Activated CD4-positive, alpha-beta T cell treated with anti-CD3 and anti-CD28 coated beads for 36 hours (primary cell): ENCODE data around the gene USP17L5. TPM values are rescaled to one million over a fixed set of nuclear protein-coding genes. Genes with fewer than 3 reads are reported as not detected.
"Not testable (repeated sequence)": the region's sequence is repeated elsewhere in the genome, so short reads cannot be mapped to it uniquely, and the experiment has no call there.

Experiments used
- ATAC-seq: fragments of 200-7000 bp; cut with Tn5 transposase; one replicate; pipeline ENCODE4 v1.10.0; 2021; ENCODE audit warnings: mild to moderate bottlenecking, moderate library complexity
- CTCF ChIA-PET: fragments of 350-600 bp; sonication (Branson Sonifier 250); formaldehyde crosslinking; loops from one replicate; lab custom pipeline; 2021; ENCODE audit warnings: antibody characterized with exemption; lab: Charles Lee
- POLR2A ChIA-PET: fragments of 350-600 bp; sonication (Branson Sonifier 250); formaldehyde crosslinking; loops from one replicate; lab custom pipeline; 2021; ENCODE audit warnings: antibody characterized with exemption, inconsistent platforms; lab: Charles Lee
- DNase-seq: peaks from one replicate; pipeline ENCODE4 v3.0.0-alpha.2; 2020
- H3K27ac Mint-ChIP-seq: one replicate; pipeline ENCODE4 v1.8.0; 2021; ENCODE audit warnings: mixed read lengths
- H3K27me3 Mint-ChIP-seq: one replicate; pipeline ENCODE4 v1.8.0; 2021; ENCODE audit warnings: mixed read lengths
- H3K36me3 Mint-ChIP-seq: one replicate; pipeline ENCODE4 v1.8.0; 2021; ENCODE audit warnings: low read depth, mixed read lengths
- H3K4me1 Mint-ChIP-seq: one replicate; pipeline ENCODE4 v1.8.0; 2021; ENCODE audit warnings: mixed read lengths
- H3K4me3 Mint-ChIP-seq: one replicate; pipeline ENCODE4 v1.8.0; 2021; ENCODE audit warnings: mild to moderate bottlenecking, moderate library complexity, mixed read lengths
- H3K9me3 Mint-ChIP-seq: one replicate; pipeline ENCODE4 v1.8.0; 2021; ENCODE audit warnings: low read depth, mixed read lengths
- intact Hi-C, 2 experiments: fragments of 100-400 bp; cut with DNase I in 1 of 2; cut with micrococcal nuclease in 1 of 2; formaldehyde crosslinking; loops; one replicate each; pipeline versions ENCODE4 v1.14.2 to v1.15.1; 2022 to 2024; cut with DNase I, micrococcal nuclease
- total RNA-seq, 2 experiments: library from RNA; stranded (reverse); gene quantifications; one replicate each; pipeline ENCODE4 v1.2.3, GENCODE V29; 2021

The USP17L5 gene
- total RNA-seq, result not detected

GRCh38 chr4:9339103-9339502, at the start of gene USP17L5:
USP17L5 (plus strand) TSS chr4:9339403; CDS start chr4:9339403, 0 bp downstream.
- H3K27me3 Mint-ChIP-seq, H3K36me3 Mint-ChIP-seq, H3K9me3 Mint-ChIP-seq, H3K4me1 Mint-ChIP-seq, H3K27ac Mint-ChIP-seq, ATAC-seq, POLR2A ChIA-PET, H3K4me3 Mint-ChIP-seq, CTCF ChIA-PET, intact Hi-C loops, DNase-seq: not testable (repeated sequence)

GRCh38 chr4:9324191-9324590, 15.0 kb upstream of the USP17L5 start:
- H3K9me3 Mint-ChIP-seq, POLR2A ChIA-PET, H3K36me3 Mint-ChIP-seq, CTCF ChIA-PET, ATAC-seq, intact Hi-C loops, H3K4me3 Mint-ChIP-seq, DNase-seq, H3K27ac Mint-ChIP-seq, H3K27me3 Mint-ChIP-seq, H3K4me1 Mint-ChIP-seq: not testable (repeated sequence)

- CTCF ChIA-PET, intact Hi-C loops, POLR2A ChIA-PET: not testable (repeated sequence)
These were observed 14.3 kb upstream of the USP17L5 start, which contains the start of gene USP17L24 for GRCh38 chr4:9324865-9325264. USP17L24 (plus strand) TSS chr4:9325165; CDS start chr4:9325165, 0 bp downstream.

DNA sequence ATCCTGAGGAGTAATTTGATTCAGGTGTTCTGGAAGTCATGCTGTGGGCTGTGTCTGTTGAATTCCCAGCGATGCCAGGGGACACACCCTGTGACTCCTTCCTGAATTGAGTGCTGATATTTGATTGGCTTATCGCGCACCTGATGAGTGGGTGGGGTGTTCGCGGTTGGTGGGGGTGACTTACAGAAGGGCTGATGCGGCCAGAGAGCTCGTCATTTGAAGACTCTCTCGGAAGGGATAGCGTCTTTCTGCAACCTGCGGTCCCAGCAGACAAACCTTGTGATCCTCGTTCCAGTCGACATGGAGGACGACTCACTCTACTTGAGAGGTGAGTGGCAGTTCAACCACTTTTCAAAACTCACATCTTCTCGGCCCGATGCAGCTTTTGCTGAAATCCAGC, 9.6 kb upstream of the USP17L5 start, which contains the start of gene USP17L25:
USP17L25 (plus strand) TSS at position 301 of the 400 bp plus-strand sequence; CDS start at position 301, 0 bp downstream.
- POLR2A ChIA-PET, intact Hi-C loops, CTCF ChIA-PET, DNase-seq, ATAC-seq, H3K36me3 Mint-ChIP-seq, H3K9me3 Mint-ChIP-seq, H3K4me1 Mint-ChIP-seq, H3K4me3 Mint-ChIP-seq, H3K27ac Mint-ChIP-seq, H3K27me3 Mint-ChIP-seq: not testable (repeated sequence)

More at GRCh38 chr4:9324865-9325264, 14.3 kb upstream of the USP17L5 start, which contains the start of gene USP17L24:
- not testable (repeated sequence) for DNase-seq, H3K27ac Mint-ChIP-seq, H3K27me3 Mint-ChIP-seq, ATAC-seq, H3K36me3 Mint-ChIP-seq, H3K4me1 Mint-ChIP-seq, H3K4me3 Mint-ChIP-seq, H3K9me3 Mint-ChIP-seq

GRCh38 chr4:9334358-9334757, 4.8 kb upstream of the USP17L5 start, which contains the start of gene USP17L26:
USP17L26 (plus strand) TSS chr4:9334658; CDS start chr4:9334658, 0 bp downstream.
- CTCF ChIA-PET, H3K27ac Mint-ChIP-seq, POLR2A ChIA-PET, ATAC-seq, H3K9me3 Mint-ChIP-seq, DNase-seq, H3K27me3 Mint-ChIP-seq, H3K36me3 Mint-ChIP-seq, H3K4me3 Mint-ChIP-seq, H3K4me1 Mint-ChIP-seq, intact Hi-C loops: not testable (repeated sequence)

DNA sequence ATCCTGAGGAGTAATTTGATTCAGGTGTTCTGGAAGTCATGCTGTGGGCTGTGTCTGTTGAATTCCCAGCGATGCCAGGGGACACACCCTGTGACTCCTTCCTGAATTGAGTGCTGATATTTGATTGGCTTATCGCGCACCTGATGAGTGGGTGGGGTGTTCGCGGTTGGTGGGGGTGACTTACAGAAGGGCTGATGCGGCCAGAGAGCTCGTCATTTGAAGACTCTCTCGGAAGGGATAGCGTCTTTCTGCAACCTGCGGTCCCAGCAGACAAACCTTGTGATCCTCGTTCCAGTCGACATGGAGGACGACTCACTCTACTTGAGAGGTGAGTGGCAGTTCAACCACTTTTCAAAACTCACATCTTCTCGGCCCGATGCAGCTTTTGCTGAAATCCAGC, 4.6 kb downstream of the USP17L5 start, which contains the start of gene USP17L27:
USP17L27 (plus strand) TSS at position 301 of the 400 bp plus-strand sequence; CDS start at position 301, 0 bp downstream.
- CTCF ChIA-PET, H3K4me1 Mint-ChIP-seq, DNase-seq, intact Hi-C loops, H3K27ac Mint-ChIP-seq, ATAC-seq, POLR2A ChIA-PET, H3K27me3 Mint-ChIP-seq, H3K9me3 Mint-ChIP-seq, H3K36me3 Mint-ChIP-seq, H3K4me3 Mint-ChIP-seq: not testable (repeated sequence)

- H3K27me3 Mint-ChIP-seq, H3K27ac Mint-ChIP-seq, DNase-seq, intact Hi-C loops, H3K4me1 Mint-ChIP-seq, H3K4me3 Mint-ChIP-seq, H3K9me3 Mint-ChIP-seq, H3K36me3 Mint-ChIP-seq, ATAC-seq, CTCF ChIA-PET, POLR2A ChIA-PET: not testable (repeated sequence)
These were observed 9.4 kb downstream of the USP17L5 start, which contains the start of gene USP17L28 for GRCh38 chr4:9348593-9348992. USP17L28 (plus strand) TSS chr4:9348893; CDS start chr4:9348893, 0 bp downstream.

- CTCF ChIA-PET, result not testable (repeated sequence)
These were observed 11.7 kb downstream of the USP17L5 start for GRCh38 chr4:9350866-9351265.

GRCh38 chr4:9353338-9353737, 14.1 kb downstream of the USP17L5 start, which contains the start of gene USP17L29:
USP17L29 (plus strand) TSS chr4:9353638; CDS start chr4:9353638, 0 bp downstream.
- H3K4me3 Mint-ChIP-seq, H3K4me1 Mint-ChIP-seq, DNase-seq, POLR2A ChIA-PET, H3K27ac Mint-ChIP-seq, CTCF ChIA-PET, H3K9me3 Mint-ChIP-seq, H3K36me3 Mint-ChIP-seq, H3K27me3 Mint-ChIP-seq, ATAC-seq, intact Hi-C loops: not testable (repeated sequence)

More at GRCh38 chr4:9350866-9351265, 11.7 kb downstream of the USP17L5 start:
- H3K36me3 Mint-ChIP-seq, H3K4me1 Mint-ChIP-seq, H3K27ac Mint-ChIP-seq, DNase-seq, POLR2A ChIA-PET, H3K27me3 Mint-ChIP-seq, intact Hi-C loops, H3K4me3 Mint-ChIP-seq, ATAC-seq, H3K9me3 Mint-ChIP-seq: not testable (repeated sequence)

- H3K9me3 Mint-ChIP-seq, intact Hi-C loops, H3K4me3 Mint-ChIP-seq, H3K27me3 Mint-ChIP-seq, CTCF ChIA-PET, H3K36me3 Mint-ChIP-seq, ATAC-seq, DNase-seq, H3K27ac Mint-ChIP-seq, H3K4me1 Mint-ChIP-seq, POLR2A ChIA-PET: not testable (repeated sequence)
These were observed 23.6 kb downstream of the USP17L5 start, which contains the start of gene USP17L30 for GRCh38 chr4:9362829-9363228. USP17L30 (plus strand) TSS chr4:9363129; CDS start chr4:9363129, 0 bp downstream.

- CTCF ChIA-PET, H3K36me3 Mint-ChIP-seq, H3K4me3 Mint-ChIP-seq, H3K9me3 Mint-ChIP-seq, DNase-seq, H3K27ac Mint-ChIP-seq, H3K27me3 Mint-ChIP-seq, intact Hi-C loops, POLR2A ChIA-PET, H3K4me1 Mint-ChIP-seq, ATAC-seq: not testable (repeated sequence)
These were observed 40.7 kb downstream of the USP17L5 start for GRCh38 chr4:9379881-9380280.

DNA sequence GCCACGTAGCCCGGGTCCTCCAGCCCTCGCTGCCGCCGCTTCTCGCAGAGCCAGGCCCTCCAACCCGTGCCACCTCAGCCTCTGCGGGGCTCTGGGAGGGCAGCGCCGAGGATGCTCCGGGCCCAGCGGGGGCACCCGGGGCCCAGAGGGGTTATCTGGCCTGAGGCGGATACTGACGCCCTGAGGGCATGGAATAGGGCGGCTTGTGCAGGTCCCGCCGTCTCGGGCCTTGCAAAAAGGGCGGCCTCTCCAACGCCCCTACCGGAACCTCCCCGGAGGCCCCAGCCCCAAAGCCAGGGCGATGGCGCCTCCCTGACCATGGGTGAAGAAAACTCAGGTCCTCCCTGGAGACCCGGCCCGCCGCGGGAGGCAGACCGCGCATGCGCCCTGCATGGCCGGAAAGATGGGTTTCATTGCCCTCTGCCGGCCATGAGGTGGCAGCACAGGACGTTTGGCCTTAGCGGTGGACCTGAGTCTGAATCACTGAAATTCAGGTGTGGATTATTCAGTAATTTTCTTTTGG, 41.9 kb downstream of the USP17L5 start:
- POLR2A ChIA-PET, H3K27ac Mint-ChIP-seq, H3K4me1 Mint-ChIP-seq, H3K27me3 Mint-ChIP-seq, intact Hi-C loops, H3K36me3 Mint-ChIP-seq, H3K9me3 Mint-ChIP-seq, CTCF ChIA-PET: not testable (repeated sequence)
- peak overlapping the region; percentile 47 for H3K4me3 Mint-ChIP-seq
- DNase-seq (peak; percentile 76), ATAC-seq (peak; percentile 44)
